GM10248 (cell line): Measurements from ENCODE around the gene SLC7A5.

Source experiments
- CTCF ChIA-PET: fragments of 300-600 bp; sonication (Branson Sonifier 250); formaldehyde crosslinking; extraction: SDS; loops from one replicate; lab custom pipeline; 2021; ENCODE audit warnings: antibody characterized with exemption; lab: Yijun Ruan, JAX
- POLR2A ChIA-PET: fragments of 350-650 bp; sonication (Branson Sonifier 250); formaldehyde crosslinking; extraction: SDS; loops from one replicate; lab custom pipeline; 2020; ENCODE audit warnings: antibody characterized with exemption; lab: Yijun Ruan, JAX
- DNase-seq: peaks from one replicate; pipeline ENCODE4 v3.0.0; 2012; ENCODE audit errors: extremely low spot score
- CTCF ChIP-seq: IDR thresholded peaks from 2 replicates; pipeline ENCODE4 v1.5.1; 2012; ENCODE audit warnings: mild to moderate bottlenecking, low read depth; ENCODE audit errors: extremely low read depth, missing control alignments, control extremely low read depth

SLC7A5 gene

GRCh38 chr16:87836346-87836843, 32.9 kb downstream of the SLC7A5 start:
- TF ChIP-seq CTCF, result no peak
- CTCF ChIA-PET, result interaction anchor here (1.0 to 8.3 kb wide), 8 partner anchors 10 to 57 kb away, joined by 3 to 67 read pairs (median 6); no protein-coding TSS in a partner anchor
- POLR2A ChIA-PET, result interaction anchor here (1.2 kb wide), 1 partner anchor 26 kb away, joined by 12 read pairs; no protein-coding TSS in a partner anchor
- no peak for DNase-seq

GRCh38 chr16:87835882-87836331, 33.4 kb downstream of the SLC7A5 start:
- no peak for DNase-seq
- CTCF ChIA-PET, result interaction anchor here (1.5 to 8.3 kb wide), 6 partner anchors 11 to 57 kb away, joined by 3 to 67 read pairs (median 7); no protein-coding TSS in a partner anchor
- POLR2A ChIA-PET, result interaction anchor here (1.2 kb wide), 1 partner anchor 25 kb away, joined by 12 read pairs; no protein-coding TSS in a partner anchor
- TF ChIP-seq CTCF, result no peak

GRCh38 chr16:87834668-87835473, 34.4 kb downstream of the SLC7A5 start:
- DNase-seq, result no peak
- POLR2A ChIA-PET, result no interaction called here
- no peak for TF ChIP-seq CTCF
- CTCF ChIA-PET, result interaction anchor here (1.6 to 8.3 kb wide), 5 partner anchors 12 to 61 kb away, joined by 3 to 67 read pairs (median 8); no protein-coding TSS in a partner anchor

- no peak for TF ChIP-seq CTCF
- POLR2A ChIA-PET, result no interaction called here
These were observed 35.2 kb downstream of the SLC7A5 start for GRCh38 chr16:87834005-87834667.

GRCh38 chr16:87833548-87833947, 35.8 kb downstream of the SLC7A5 start:
- no peak for DNase-seq
- CTCF ChIA-PET, result interaction anchor here (1.6 to 3.6 kb wide), 3 partner anchors 16 to 60 kb away, joined by 3 to 21 read pairs (median 15); no protein-coding TSS in a partner anchor
- POLR2A ChIA-PET, result no interaction called here
- no peak for TF ChIP-seq CTCF

More at GRCh38 chr16:87834005-87834667, 35.2 kb downstream of the SLC7A5 start:
- no peak for DNase-seq
- CTCF ChIA-PET, result interaction anchor here (1.6 to 8.3 kb wide), 3 partner anchors 15 to 60 kb away, joined by 3 to 67 read pairs (median 16); no protein-coding TSS in a partner anchor
